DND-41 (cell line): Measurements from ENCODE around the gene MXD3.

ENCODE experiments used
- ATAC-seq: fragments of 200-7000 bp; cut with Tn5 transposase; 3 replicates; pipeline ENCODE4 v1.9.1; 2021; ENCODE audit warnings: low read depth; ENCODE audit not compliant: insufficient read depth
- DNase-seq: peaks from one replicate; pipeline ENCODE4 v3.0.0-alpha.2; 2020
- H2AFZ ChIP-seq: 2 replicates; pipeline ENCODE4 v1.6.0; 2012; ENCODE audit warnings: low read depth, low read length
- H3K27ac ChIP-seq: 2 replicates; pipeline ENCODE4 v1.5.1; 2012; ENCODE audit warnings: low read length, inconsistent platforms
- H3K27me3 ChIP-seq: fragments of 200-600 bp; sonication (generic); 2 replicates; pipeline ENCODE4 v1.6.0; 2012; ENCODE audit warnings: low read length, mild to moderate bottlenecking, inconsistent platforms; ENCODE audit not compliant: insufficient read depth, poor library complexity
- H3K36me3 ChIP-seq: 2 replicates; pipeline ENCODE4 v1.5.1; 2012; ENCODE audit warnings: low read length, inconsistent platforms; ENCODE audit not compliant: insufficient read depth
- H3K4me1 ChIP-seq: 2 replicates; pipeline ENCODE4 v1.5.1; 2012; ENCODE audit warnings: mild to moderate bottlenecking, low read length; ENCODE audit not compliant: insufficient read depth
- H3K4me2 ChIP-seq: 2 replicates; pipeline ENCODE4 v1.6.0; 2012; ENCODE audit warnings: mild to moderate bottlenecking, moderate library complexity, low read length, inconsistent platforms; ENCODE audit not compliant: insufficient read depth
- H3K4me3 ChIP-seq, 2 experiments: fragments of 200-600 bp in 1 of 2; shearing (Covaris generic) in 1 of 2; 2 replicates each; pipeline ENCODE4 v1.5.1; 2012 to 2016; ENCODE audit warnings: inconsistent platforms in 2 of 2, low read length in 2 of 2, mild to moderate bottlenecking in 2 of 2, low read depth in 1 of 2, moderate library complexity in 1 of 2
- H3K79me2 ChIP-seq: 2 replicates; pipeline ENCODE4 v1.6.0; 2012; ENCODE audit warnings: low read length, inconsistent platforms; ENCODE audit not compliant: insufficient read depth
- H3K9ac ChIP-seq: 2 replicates; pipeline ENCODE4 v1.6.0; 2012; ENCODE audit warnings: low read depth, mild to moderate bottlenecking, inconsistent platforms, low read length, moderate library complexity
- H3K9me3 ChIP-seq: 2 replicates; pipeline ENCODE4 v1.5.1; 2012; ENCODE audit warnings: low read length, moderate library complexity, mild to moderate bottlenecking, inconsistent platforms; ENCODE audit not compliant: insufficient read depth, severe bottlenecking
- H4K20me1 ChIP-seq: 2 replicates; pipeline ENCODE4 v1.6.0; 2012; ENCODE audit warnings: low read length; ENCODE audit not compliant: insufficient read depth
- CTCF ChIP-seq: IDR thresholded peaks from 2 replicates; pipeline ENCODE4 v1.5.1; 2012; ENCODE audit warnings: borderline replicate concordance, low read length, moderate library complexity, mild to moderate bottlenecking; ENCODE audit not compliant: poor library complexity, severe bottlenecking; ENCODE audit errors: extremely low read depth
- EZH2 ChIP-seq: IDR thresholded peaks from 3 replicates; pipeline ENCODE4 v1.6.1; 2012; ENCODE audit warnings: borderline replicate concordance, low read depth, mild to moderate bottlenecking, moderate library complexity, low read length, inconsistent platforms; ENCODE audit not compliant: severe bottlenecking

Gene MXD3

GRCh38 chr5:177270653-177271052 lies 41.0 kb downstream of the MXD3 start:
- Histone ChIP-seq H3K4me2 (no peak overlapping the region), H3K27me3 (no peaks in the 10 kb centered on the region), H3K4me3 (no peak overlapping the region), H3K9me3 (no peaks in the 10 kb centered on the region), H3K9ac (no peak overlapping the region), H3K79me2 (no peaks in the 10 kb centered on the region), H3K4me1 (no peaks in the 10 kb centered on the region), H2AFZ (no peak overlapping the region), H4K20me1 (no peaks in the 10 kb centered on the region), H3K36me3 (peaks cover 89% of the 10 kb centered on the region), H3K27ac (no peak overlapping the region)
- ATAC-seq (no peak), DNase-seq (no peak)
- TF ChIP-seq EZH2 (no peak), CTCF (no peak)

GRCh38 chr5:177269976-177270375 lies 41.7 kb downstream of the MXD3 start:
- TF ChIP-seq CTCF (no peak), EZH2 (no peak)
- DNase-seq (no peak), ATAC-seq (no peak)
- no peaks in the 10 kb centered on the region for H3K27me3 ChIP-seq
- no peak overlapping the region for H3K4me3 ChIP-seq
- H2AFZ ChIP-seq = no peak overlapping the region
- no peaks in the 10 kb centered on the region for H3K9me3 ChIP-seq
- no peaks in the 10 kb centered on the region for H3K79me2 ChIP-seq
- no peak overlapping the region for H3K9ac ChIP-seq
- H3K27ac ChIP-seq = no peak overlapping the region
- no peak overlapping the region for H3K4me2 ChIP-seq
- no peaks in the 10 kb centered on the region for H3K4me1 ChIP-seq
- H3K36me3 ChIP-seq = peaks cover 92% of the 10 kb centered on the region
- H4K20me1 ChIP-seq = no peaks in the 10 kb centered on the region

- TF ChIP-seq CTCF = no peak
- TF ChIP-seq EZH2 = no peak
- no peaks in the 10 kb centered on the region for H3K9me3 ChIP-seq
- no peaks in the 10 kb centered on the region for H3K27me3 ChIP-seq
- no peak overlapping the region for H3K4me3 ChIP-seq
- H3K4me1 ChIP-seq = no peaks in the 10 kb centered on the region
- H3K9ac ChIP-seq = no peak overlapping the region
- H3K36me3 ChIP-seq = peaks cover 92% of the 10 kb centered on the region
- DNase-seq = no peak
- no peaks in the 10 kb centered on the region for H4K20me1 ChIP-seq
- no peak overlapping the region for H3K4me2 ChIP-seq
- H2AFZ ChIP-seq = no peak overlapping the region
- no peak for ATAC-seq
- H3K79me2 ChIP-seq = no peaks in the 10 kb centered on the region
- no peak overlapping the region for H3K27ac ChIP-seq
These were observed 42.3 kb downstream of the MXD3 start for GRCh38 chr5:177269232-177269895.

GRCh38 chr5:177265395-177265794 lies 46.3 kb downstream of the MXD3 start:
- ATAC-seq (no peak; the same call in 2 of the 3 replicates), DNase-seq (no peak)
- H3K9me3 ChIP-seq = no peaks in the 10 kb centered on the region
- TF ChIP-seq CTCF = no peak
- TF ChIP-seq EZH2 = no peak
- no peaks in the 10 kb centered on the region for H3K4me1 ChIP-seq
- no peaks in the 10 kb centered on the region for H3K79me2 ChIP-seq
- H4K20me1 ChIP-seq = no peaks in the 10 kb centered on the region
- H3K36me3 ChIP-seq = peaks cover 92% of the 10 kb centered on the region
- no peak overlapping the region for H3K4me2 ChIP-seq
- no peak overlapping the region for H3K27ac ChIP-seq
- no peak overlapping the region for H2AFZ ChIP-seq
- no peaks in the 10 kb centered on the region for H3K27me3 ChIP-seq
- H3K9ac ChIP-seq = no peak overlapping the region
- no peak overlapping the region for H3K4me3 ChIP-seq
